ENCODE measurements around the gene ACOD1.
"Not testable (repeated sequence)": the region's sequence is repeated elsewhere in the genome, so short reads cannot be mapped to it uniquely, and the experiment has no call there.

- not testable (repeated sequence) for TF ChIP-seq CTCF (optimal IDR thresholded peaks at IDR 0.05 in 1 of 3, IDR thresholded peaks at IDR 0.05 in 1 of 3, conservative IDR thresholded peaks at IDR 0.05 in 1 of 3; ENCODE audit: extremely low read depth in 1 of 3, insufficient read depth in 2 of 3, low read length in 3 of 3); EZH2 (IDR thresholded peaks at IDR 0.05; ENCODE audit: low read length)
Observed at GRCh38 chr13:76917755-76918481, 30.4 kb upstream of the ACOD1 start.

Data from keratinocyte (primary cell).